H9 (cell line): ENCODE data around the gene MAN1B1. TPM values are rescaled to one million over a fixed set of nuclear protein-coding genes. Genes with fewer than 3 reads are reported as not detected.

Experiments
- DNase-seq: peaks from one replicate; pipeline ENCODE4 v3.0.0-alpha.2; 2017
- H2AFZ ChIP-seq: one replicate; pipeline ENCODE4 v1.6.1; 2013; ENCODE audit warnings: mild to moderate bottlenecking, low read length, control low read depth, moderate library complexity
- H2AK5ac ChIP-seq: 2 replicates; pipeline ENCODE4 v1.6.1; 2013; ENCODE audit warnings: low read length, control low read depth, mixed read lengths; ENCODE audit not compliant: insufficient read length
- H2BK120ac ChIP-seq: one replicate; pipeline ENCODE4 v1.6.1; 2013; ENCODE audit warnings: low read depth, mild to moderate bottlenecking, low read length, control low read depth, inconsistent platforms; ENCODE audit not compliant: poor library complexity, severe bottlenecking
- H2BK12ac ChIP-seq: 2 replicates; pipeline ENCODE4 v1.6.1; 2013; ENCODE audit warnings: low read length, control low read depth, mixed read lengths, low read depth; ENCODE audit not compliant: insufficient read length
- H2BK15ac ChIP-seq: 2 replicates; pipeline ENCODE4 v1.6.1; 2013; ENCODE audit warnings: low read depth, low read length, control low read depth
- H2BK20ac ChIP-seq: one replicate; pipeline ENCODE4 v1.6.1; 2013; ENCODE audit warnings: low read depth, mild to moderate bottlenecking, low read length, control low read depth, inconsistent platforms; ENCODE audit not compliant: poor library complexity, severe bottlenecking
- H2BK5ac ChIP-seq: 2 replicates; pipeline ENCODE4 v1.6.1; 2013; ENCODE audit warnings: low read length, control low read depth, mixed read lengths; ENCODE audit not compliant: insufficient read length
- H3K14ac ChIP-seq: 2 replicates; pipeline ENCODE4 v1.6.1; 2013; ENCODE audit warnings: low read length, control low read depth; ENCODE audit not compliant: insufficient read depth
- H3K18ac ChIP-seq: 2 replicates; pipeline ENCODE4 v1.6.1; 2013; ENCODE audit warnings: low read depth, mild to moderate bottlenecking, mixed read lengths, low read length, control low read depth; ENCODE audit not compliant: insufficient read length
- H3K23ac ChIP-seq: 2 replicates; pipeline ENCODE4 v1.6.1; 2013; ENCODE audit warnings: low read length, control low read depth, mixed read lengths, low read depth; ENCODE audit not compliant: insufficient read length
- H3K23me2 ChIP-seq: 2 replicates; pipeline ENCODE4 v1.6.1; 2013; ENCODE audit warnings: low read depth, mild to moderate bottlenecking, mixed read lengths, low read length, control low read depth; ENCODE audit not compliant: insufficient read length, poor library complexity, severe bottlenecking
- H3K27ac ChIP-seq: 2 replicates; pipeline ENCODE4 v1.5.1; 2013; ENCODE audit warnings: low read length, control low read depth, mixed read lengths, low read depth; ENCODE audit not compliant: insufficient read length
- H3K27me3 ChIP-seq: 2 replicates; pipeline ENCODE4 v1.6.1; 2013; ENCODE audit warnings: low read length, control low read depth, inconsistent platforms; ENCODE audit not compliant: insufficient read depth
- H3K4ac ChIP-seq: 2 replicates; pipeline ENCODE4 v1.6.1; 2013; ENCODE audit warnings: low read depth, mild to moderate bottlenecking, control low read depth, inconsistent platforms, low read length, moderate library complexity
- H3K4me1 ChIP-seq: 2 replicates; pipeline ENCODE4 v1.6.1; 2013; ENCODE audit warnings: low read length, control low read depth, inconsistent platforms; ENCODE audit not compliant: insufficient read depth
- H3K4me2 ChIP-seq: 2 replicates; pipeline ENCODE4 v1.6.1; 2013; ENCODE audit warnings: low read length, control low read depth, mixed read lengths; ENCODE audit not compliant: insufficient read length, insufficient read depth
- H3K56ac ChIP-seq: 2 replicates; pipeline ENCODE4 v1.6.1; 2013; ENCODE audit warnings: low read depth, mild to moderate bottlenecking, mixed read lengths, low read length, control low read depth; ENCODE audit not compliant: insufficient read length
- H3K79me1 ChIP-seq: 2 replicates; pipeline ENCODE4 v1.6.1; 2013; ENCODE audit warnings: low read depth, mild to moderate bottlenecking, moderate library complexity, low read length, control low read depth, inconsistent platforms; ENCODE audit not compliant: insufficient read depth, poor library complexity, severe bottlenecking
- H3K79me2 ChIP-seq: 2 replicates; pipeline ENCODE4 v1.6.1; 2013; ENCODE audit warnings: low read length, control low read depth, inconsistent platforms; ENCODE audit not compliant: insufficient read depth
- H3K9ac ChIP-seq: 2 replicates; pipeline ENCODE4 v1.6.1; 2013; ENCODE audit warnings: low read length, control low read depth, mixed read lengths; ENCODE audit not compliant: insufficient read length; ENCODE audit errors: extremely low read depth
- H3K9me3 ChIP-seq: one replicate; pipeline ENCODE4 v1.6.1; 2013; ENCODE audit warnings: low read depth, low read length, inconsistent platforms; ENCODE audit not compliant: control insufficient read depth
- H3T11ph ChIP-seq: one replicate; pipeline ENCODE4 v1.6.1; 2013; ENCODE audit warnings: mild to moderate bottlenecking, low read length, control low read depth, inconsistent platforms
- H4K20me1 ChIP-seq: one replicate; pipeline ENCODE4 v1.6.1; 2013; ENCODE audit not compliant: control insufficient read depth, insufficient read length, insufficient read depth
- H4K5ac ChIP-seq: 2 replicates; pipeline ENCODE4 v1.6.1; 2013; ENCODE audit warnings: low read depth, mild to moderate bottlenecking, mixed read lengths, low read length, control low read depth; ENCODE audit not compliant: insufficient read length
- H4K8ac ChIP-seq: replicated peaks from 2 replicates; pipeline ENCODE4 v1.6.1; 2013; ENCODE audit warnings: low read length, control low read depth, mixed read lengths, low read depth; ENCODE audit not compliant: insufficient read length
- H4K91ac ChIP-seq: 2 replicates; pipeline ENCODE4 v1.6.1; 2013; ENCODE audit warnings: low read depth, mild to moderate bottlenecking, moderate library complexity, mixed read lengths, low read length, control low read depth; ENCODE audit not compliant: insufficient read length
- H3K27ac Mint-ChIP-seq, 3 experiments: 2 replicates in 2 of 3; 3 replicates in 1 of 3; pipeline ENCODE4 v1.8.0; 2020 to 2021; ENCODE audit warnings: mixed read lengths in 3 of 3, mild to moderate bottlenecking in 1 of 3, moderate library complexity in 1 of 3
- H3K27me3 Mint-ChIP-seq: 2 replicates; pipeline ENCODE4 v1.8.0; 2021; ENCODE audit warnings: low read depth, mild to moderate bottlenecking, moderate library complexity, mixed read lengths
- H3K36me3 Mint-ChIP-seq, 3 experiments: 2 replicates in 2 of 3; 3 replicates in 1 of 3; pipeline ENCODE4 v1.8.0; 2020 to 2021; ENCODE audit warnings: low read depth in 3 of 3, mixed read lengths in 3 of 3; ENCODE audit not compliant: insufficient read depth in 1 of 3
- H3K4me1 Mint-ChIP-seq, 2 experiments: 2 replicates each; pipeline ENCODE4 v1.8.0; 2020; ENCODE audit warnings: mixed read lengths in 2 of 2
- H3K4me3 Mint-ChIP-seq, 2 experiments: 2 replicates in 1 of 2; 3 replicates in 1 of 2; pipeline ENCODE4 v1.8.0; 2020 to 2021; ENCODE audit warnings: mild to moderate bottlenecking in 2 of 2, mixed read lengths in 2 of 2, moderate library complexity in 1 of 2
- H3K9me3 Mint-ChIP-seq, 2 experiments: 2 replicates in 1 of 2; 3 replicates in 1 of 2; pipeline ENCODE4 v1.8.0; 2020; ENCODE audit warnings: mild to moderate bottlenecking in 2 of 2, mixed read lengths in 2 of 2, moderate library complexity in 1 of 2
- WGBS: extraction: QIAGEN DNeasy Blood & Tissue Kit; methylation state at CpG from one replicate; pipeline ENCODE4 v1.1.7; 2013; ENCODE audit warnings: missing lambda C conversion rate, low lambda C conversion rate, mixed read lengths; ENCODE audit not compliant: insufficient read length; ENCODE audit errors: extremely low coverage; 5-methylcytosine and 5-hydroxymethylcytosine counted together
- total RNA-seq: library from RNA; stranded (reverse); gene quantifications from 2 replicates; pipeline ENCODE4 v1.2.1, GENCODE V29; 2021
- TF ChIP-seq, protein P1 (sequence below): fragments of 200-600 bp; sonication (generic); conservative IDR thresholded peaks from 3 replicates; pipeline ENCODE4 v1.8.0; 2021; ENCODE audit warnings: antibody characterized with exemption, mild to moderate bottlenecking

MAN1B1 gene
- total RNA-seq, 1 experiment from 2014 or later = 34.9 TPM

GRCh38 chr9:137158625-137159024, 71.8 kb downstream of the MAN1B1 start:
- H3K9me3 Mint-ChIP-seq = no peaks in the 10 kb centered on the region; a peak in 1 of 5 replicates
- Histone ChIP-seq H4K91ac (no peak overlapping the region), H2AFZ (no peak overlapping the region), H3K79me2 (no peaks in the 10 kb centered on the region), H4K8ac (no peak overlapping the region), H3K18ac (no peak overlapping the region), H3K27ac (no peak overlapping the region), H3K9me3 (no peaks in the 10 kb centered on the region), H4K20me1 (peaks cover 2% of the 10 kb centered on the region), H3K27me3 (peaks cover 32% of the 10 kb centered on the region; the same call in 1 of the 2 replicates), H3K4me2 (no peak overlapping the region), H3K79me1 (no peaks in the 10 kb centered on the region), H2AK5ac (no peak overlapping the region), H3K4me1 (no peaks in the 10 kb centered on the region), H2BK120ac (no peak overlapping the region), H3K9ac (no peak overlapping the region), H3K23me2 (peaks cover 21% of the 10 kb centered on the region), H3K23ac (no peak overlapping the region), H2BK20ac (no peak overlapping the region), H2BK5ac (no peak overlapping the region), H2BK12ac (no peak overlapping the region), H4K5ac (no peak overlapping the region), H3K14ac (no peak overlapping the region), H2BK15ac (no peak overlapping the region), H3K4ac (no peak overlapping the region), H3T11ph (no peak overlapping the region), H3K56ac (no peak overlapping the region)
- no CpG with 5 or more reads among the region's 4 CpGs for WGBS
- peaks cover 84% of the 10 kb centered on the region for H3K27me3 Mint-ChIP-seq
- TF ChIP-seq, protein P1, sequence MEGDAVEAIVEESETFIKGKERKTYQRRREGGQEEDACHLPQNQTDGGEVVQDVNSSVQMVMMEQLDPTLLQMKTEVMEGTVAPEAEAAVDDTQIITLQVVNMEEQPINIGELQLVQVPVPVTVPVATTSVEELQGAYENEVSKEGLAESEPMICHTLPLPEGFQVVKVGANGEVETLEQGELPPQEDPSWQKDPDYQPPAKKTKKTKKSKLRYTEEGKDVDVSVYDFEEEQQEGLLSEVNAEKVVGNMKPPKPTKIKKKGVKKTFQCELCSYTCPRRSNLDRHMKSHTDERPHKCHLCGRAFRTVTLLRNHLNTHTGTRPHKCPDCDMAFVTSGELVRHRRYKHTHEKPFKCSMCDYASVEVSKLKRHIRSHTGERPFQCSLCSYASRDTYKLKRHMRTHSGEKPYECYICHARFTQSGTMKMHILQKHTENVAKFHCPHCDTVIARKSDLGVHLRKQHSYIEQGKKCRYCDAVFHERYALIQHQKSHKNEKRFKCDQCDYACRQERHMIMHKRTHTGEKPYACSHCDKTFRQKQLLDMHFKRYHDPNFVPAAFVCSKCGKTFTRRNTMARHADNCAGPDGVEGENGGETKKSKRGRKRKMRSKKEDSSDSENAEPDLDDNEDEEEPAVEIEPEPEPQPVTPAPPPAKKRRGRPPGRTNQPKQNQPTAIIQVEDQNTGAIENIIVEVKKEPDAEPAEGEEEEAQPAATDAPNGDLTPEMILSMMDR = no peak
- DNase-seq = no peak
- H3K36me3 Mint-ChIP-seq = no peaks in the 10 kb centered on the region
- no peak overlapping the region for H3K4me3 Mint-ChIP-seq
- peaks cover 0 to 11% of the 10 kb centered on the region in 2 experiments; a peak in 2 of 4 replicates for H3K4me1 Mint-ChIP-seq
- no peak overlapping the region for H3K27ac Mint-ChIP-seq

Other genes starting within 250 kb of the MAN1B1 start
- gene AJM1, start 244.5 kb upstream of the MAN1B1 start, total RNA-seq = 1.8 and 2.3 TPM in 2 replicates
- 161 and 175 TPM in 2 replicates for gene PHPT1, start 237.6 kb upstream of the MAN1B1 start, total RNA-seq
- gene MAMDC4, start 234.6 kb upstream of the MAN1B1 start, total RNA-seq = 6.9 and 9.2 TPM in 2 replicates
- 318 and 328 TPM in 2 replicates for gene EDF1, start 220.7 kb upstream of the MAN1B1 start, total RNA-seq
- 48.8 and 49.2 TPM in 2 replicates for gene TRAF2, start 200.5 kb upstream of the MAN1B1 start, total RNA-seq
- gene FBXW5, start 142.2 kb upstream of the MAN1B1 start, total RNA-seq = 62.2 and 65.0 TPM in 2 replicates
- 0.96 and 1.3 TPM in 2 replicates for gene C8G, start 141.7 kb upstream of the MAN1B1 start, total RNA-seq
- 2.1 and 4.5 TPM in 2 replicates for gene LCN12, start 134.7 kb upstream of the MAN1B1 start, total RNA-seq
- 3.6 and 4.8 TPM in 2 replicates for gene PTGDS, start 109.5 kb upstream of the MAN1B1 start, total RNA-seq
- gene LCNL1, start 104.0 kb upstream of the MAN1B1 start, total RNA-seq = 0.18 and 0.20 TPM in 2 replicates
- gene PAXX, start 94.6 kb upstream of the MAN1B1 start, total RNA-seq = 46.8 and 51.2 TPM in 2 replicates
- gene CLIC3, start 90.4 kb upstream of the MAN1B1 start, total RNA-seq = 0.29 and 0.31 TPM in 2 replicates
- 15.2 and 22.4 TPM in 2 replicates for gene ABCA2, start 58.7 kb upstream of the MAN1B1 start, total RNA-seq
- gene FUT7, start 54.9 kb upstream of the MAN1B1 start, total RNA-seq = not detected in 2 replicates
- gene NPDC1, start 40.8 kb upstream of the MAN1B1 start, total RNA-seq = 51.8 and 57.6 TPM in 2 replicates
- 4.0 and 5.1 TPM in 2 replicates for gene ENTPD2, start 32.9 kb upstream of the MAN1B1 start, total RNA-seq
- gene SAPCD2, start 16.4 kb upstream of the MAN1B1 start, total RNA-seq = 29.8 and 30.0 TPM in 2 replicates
- gene UAP1L1, start 9.5 kb upstream of the MAN1B1 start, total RNA-seq = 5.6 and 6.6 TPM in 2 replicates
- gene DPP7, start 27.7 kb downstream of the MAN1B1 start, total RNA-seq = 27.3 and 29.4 TPM in 2 replicates
- 2.0 and 2.9 TPM in 2 replicates for gene GRIN1, start 52.2 kb downstream of the MAN1B1 start, total RNA-seq
- gene LRRC26, start 83.1 kb downstream of the MAN1B1 start, total RNA-seq = 0.55 and 0.96 TPM in 2 replicates
- gene TMEM210, start 85.1 kb downstream of the MAN1B1 start, total RNA-seq = not detected in 2 replicates
- 54.8 and 54.9 TPM in 2 replicates for gene ANAPC2, start 101.6 kb downstream of the MAN1B1 start, total RNA-seq
- 69.2 and 69.4 TPM in 2 replicates for gene SSNA1, start 101.7 kb downstream of the MAN1B1 start, total RNA-seq
- 30.7 and 32.0 TPM in 2 replicates for gene TPRN, start 113.8 kb downstream of the MAN1B1 start, total RNA-seq
- 34.1 and 35.5 TPM in 2 replicates for gene TMEM203, start 118.7 kb downstream of the MAN1B1 start, total RNA-seq
- 44.1 and 45.3 TPM in 2 replicates for gene NDOR1, start 118.7 kb downstream of the MAN1B1 start, total RNA-seq
- 7.7 and 8.1 TPM in 2 replicates for gene RNF208, start 135.3 kb downstream of the MAN1B1 start, total RNA-seq
- 1.0 and 1.9 TPM in 2 replicates for gene CYSRT1, start 138.2 kb downstream of the MAN1B1 start, total RNA-seq
- 0.15 and 0.20 TPM in 2 replicates for gene RNF224, start 140.5 kb downstream of the MAN1B1 start, total RNA-seq
- not detected in 2 replicates for gene SLC34A3, start 143.9 kb downstream of the MAN1B1 start, total RNA-seq
- gene TUBB4B, start 154.3 kb downstream of the MAN1B1 start, total RNA-seq = 378 and 386 TPM in 2 replicates
- not detected in 2 replicates for gene STPG3, start 164.3 kb downstream of the MAN1B1 start, total RNA-seq
- 71.4 and 71.7 TPM in 2 replicates for gene NELFB, start 168.3 kb downstream of the MAN1B1 start, total RNA-seq
- 5.9 and 6.2 TPM in 2 replicates for gene TOR4A, start 190.7 kb downstream of the MAN1B1 start, total RNA-seq
- gene NRARP, start 215.3 kb downstream of the MAN1B1 start, total RNA-seq = 22.8 and 23.8 TPM in 2 replicates